NCI-H1092 treated with DMSO at 0.1 percent for 48 hours (cell line): ENCODE measurements around the gene INSIG2.

Experiments used
- DNase-seq: peaks from one replicate; lab custom pipeline; 2025; lab: John Stamatoyannopoulos, UW

The INSIG2 gene

GRCh38 chr2:118088051-118089024, at the start of gene INSIG2:
Gene INSIG2, plus strand, starts transcription at chr2:118088471. Its CDS starts 8,086 bp downstream, at chr2:118096557.
- peak; percentile 93 for DNase-seq

GRCh38 chr2:118040891-118041290, 47.4 kb upstream of the INSIG2 start:
- no peak for DNase-seq

GRCh38 chr2:118044103-118044716, 44.1 kb upstream of the INSIG2 start:
- DNase-seq: no peak

GRCh38 chr2:118044854-118045253, 43.4 kb upstream of the INSIG2 start:
- DNase-seq: no peak

- DNase-seq: no peak
These were observed 43.0 kb upstream of the INSIG2 start for GRCh38 chr2:118045286-118045685.

GRCh38 chr2:118046634-118047210, 41.5 kb upstream of the INSIG2 start:
- DNase-seq: peak; percentile 29

- DNase-seq: no peak
These were observed 40.9 kb upstream of the INSIG2 start for GRCh38 chr2:118047380-118047826.

- DNase-seq: no peak
These were observed 39.9 kb upstream of the INSIG2 start for GRCh38 chr2:118048401-118048800.

- no peak for DNase-seq
These were observed 39.0 kb upstream of the INSIG2 start for GRCh38 chr2:118049140-118049815.

- DNase-seq: no peak
These were observed 38.5 kb upstream of the INSIG2 start for GRCh38 chr2:118049816-118050140.

- no peak for DNase-seq
These were observed 37.9 kb upstream of the INSIG2 start for GRCh38 chr2:118050386-118050785.

GRCh38 chr2:118050974-118051373, 37.3 kb upstream of the INSIG2 start:
- DNase-seq: no peak

- DNase-seq: no peak
These were observed 36.4 kb upstream of the INSIG2 start for GRCh38 chr2:118051826-118052358.

- DNase-seq: no peak
These were observed 35.8 kb upstream of the INSIG2 start for GRCh38 chr2:118052474-118052873.

- DNase-seq: no peak
These were observed 34.6 kb upstream of the INSIG2 start for GRCh38 chr2:118053681-118054080.

GRCh38 chr2:118054213-118055008, 33.9 kb upstream of the INSIG2 start:
- no peak for DNase-seq

- DNase-seq: no peak
These were observed 32.6 kb upstream of the INSIG2 start for GRCh38 chr2:118055512-118056164.

- no peak for DNase-seq
These were observed 32.1 kb upstream of the INSIG2 start for GRCh38 chr2:118056165-118056534.

- DNase-seq: no peak
These were observed 31.5 kb upstream of the INSIG2 start for GRCh38 chr2:118056801-118057200.

- DNase-seq: no peak
These were observed 29.3 kb upstream of the INSIG2 start for GRCh38 chr2:118058951-118059350.
